Measurements from ENCODE around the gene PSIP1.

The PSIP1 gene

DNA sequence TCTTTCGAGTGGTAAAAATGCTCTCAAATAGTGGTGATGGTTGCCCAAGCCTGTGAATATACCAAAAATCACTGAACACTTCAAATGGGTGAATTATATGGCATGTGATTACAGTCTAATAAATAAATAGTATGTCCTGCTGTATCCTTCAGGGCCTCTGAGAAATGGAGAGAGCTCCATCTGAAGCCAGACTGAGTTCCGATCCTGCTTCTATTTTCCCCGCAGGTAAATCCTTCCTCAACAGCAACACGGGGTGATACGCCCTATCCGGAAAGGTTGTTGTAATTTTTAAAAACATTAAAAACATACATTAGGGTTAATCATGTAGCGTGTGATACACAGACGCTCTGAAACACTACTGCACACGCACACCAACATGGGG, 88.8 kb downstream of the PSIP1 start:
- Histone ChIP-seq H3K9ac (ENCODE audit: low read depth, low read length, poor library complexity, severe bottlenecking) (peak overlapping the region; percentile 93), H3K9me2 (replicated peaks; ENCODE audit: low read depth, low read length) (no peaks in the 10 kb centered on the region), H4K20me1 (ENCODE audit: insufficient read depth, low read length, poor library complexity, severe bottlenecking) (peaks cover 41% of the 10 kb centered on the region), H3K79me2 (ENCODE audit: insufficient read depth, low read length) (peaks cover 43% of the 10 kb centered on the region), H2AFZ (ENCODE audit: low read length) (peak overlapping the region; percentile 80), H3F3A (ENCODE audit: low read depth) (no peaks in the 10 kb centered on the region), H3K36me3 (ENCODE audit: insufficient read depth, low read length) (no peaks in the 10 kb centered on the region), H3K4me1 (ENCODE audit: insufficient read depth, low read length, poor library complexity, severe bottlenecking) (peaks cover 45% of the 10 kb centered on the region), H3K4me3 (ENCODE audit: low read length, poor library complexity, severe bottlenecking) (peak overlapping the region; percentile 99), H3K4me2 (ENCODE audit: low read depth, low read length, poor library complexity, severe bottlenecking) (peak overlapping the region; percentile 70), H3K9me3 (ENCODE audit: insufficient read depth, low read depth, low read length) (no peaks in the 10 kb centered on the region), H3K27me3 (ENCODE audit: insufficient read depth, low read length, poor library complexity, severe bottlenecking) (no peaks in the 10 kb centered on the region)
- no peak for TF ChIP-seq EZH2phosphoT487 (IDR thresholded peaks at IDR 0.05; ENCODE audit: borderline replicate concordance)
- TF ChIP-seq, protein P1, sequence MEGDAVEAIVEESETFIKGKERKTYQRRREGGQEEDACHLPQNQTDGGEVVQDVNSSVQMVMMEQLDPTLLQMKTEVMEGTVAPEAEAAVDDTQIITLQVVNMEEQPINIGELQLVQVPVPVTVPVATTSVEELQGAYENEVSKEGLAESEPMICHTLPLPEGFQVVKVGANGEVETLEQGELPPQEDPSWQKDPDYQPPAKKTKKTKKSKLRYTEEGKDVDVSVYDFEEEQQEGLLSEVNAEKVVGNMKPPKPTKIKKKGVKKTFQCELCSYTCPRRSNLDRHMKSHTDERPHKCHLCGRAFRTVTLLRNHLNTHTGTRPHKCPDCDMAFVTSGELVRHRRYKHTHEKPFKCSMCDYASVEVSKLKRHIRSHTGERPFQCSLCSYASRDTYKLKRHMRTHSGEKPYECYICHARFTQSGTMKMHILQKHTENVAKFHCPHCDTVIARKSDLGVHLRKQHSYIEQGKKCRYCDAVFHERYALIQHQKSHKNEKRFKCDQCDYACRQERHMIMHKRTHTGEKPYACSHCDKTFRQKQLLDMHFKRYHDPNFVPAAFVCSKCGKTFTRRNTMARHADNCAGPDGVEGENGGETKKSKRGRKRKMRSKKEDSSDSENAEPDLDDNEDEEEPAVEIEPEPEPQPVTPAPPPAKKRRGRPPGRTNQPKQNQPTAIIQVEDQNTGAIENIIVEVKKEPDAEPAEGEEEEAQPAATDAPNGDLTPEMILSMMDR (conservative IDR thresholded peaks at IDR 0.05; ENCODE audit: low read length), result no peak

- TF ChIP-seq EZH2phosphoT487 (IDR thresholded peaks at IDR 0.05; ENCODE audit: borderline replicate concordance), result no peak
- TF ChIP-seq, protein P1 (conservative IDR thresholded peaks at IDR 0.05; ENCODE audit: low read length), result no peak
- no peaks in the 10 kb centered on the region for H3K36me3 ChIP-seq (ENCODE audit: insufficient read depth, low read length)
- H3F3A ChIP-seq (ENCODE audit: low read depth), result no peaks in the 10 kb centered on the region
- H4K20me1 ChIP-seq (ENCODE audit: insufficient read depth, low read length, poor library complexity, severe bottlenecking), result peaks cover 37% of the 10 kb centered on the region
- peak overlapping the region; percentile 70 for H3K4me2 ChIP-seq (ENCODE audit: low read depth, low read length, poor library complexity, severe bottlenecking)
- peak overlapping the region; percentile 99 for H3K4me3 ChIP-seq (ENCODE audit: low read length, poor library complexity, severe bottlenecking)
- H2AFZ ChIP-seq (ENCODE audit: low read length), result peak overlapping the region; percentile 80; the same call in 1 of the 2 replicates
- peaks cover 38% of the 10 kb centered on the region for H3K79me2 ChIP-seq (ENCODE audit: insufficient read depth, low read length)
- H3K27me3 ChIP-seq (ENCODE audit: insufficient read depth, low read length, poor library complexity, severe bottlenecking), result no peaks in the 10 kb centered on the region
- H3K4me1 ChIP-seq (ENCODE audit: insufficient read depth, low read length, poor library complexity, severe bottlenecking), result peaks cover 42% of the 10 kb centered on the region
- H3K9me3 ChIP-seq (ENCODE audit: insufficient read depth, low read depth, low read length), result no peaks in the 10 kb centered on the region
- no peaks in the 10 kb centered on the region for H3K9me2 ChIP-seq (replicated peaks; ENCODE audit: low read depth, low read length)
- peak overlapping the region; percentile 93 for H3K9ac ChIP-seq (ENCODE audit: low read depth, low read length, poor library complexity, severe bottlenecking)
Measured at GRCh38 chr9:15421532-15421931, 89.2 kb downstream of the PSIP1 start.

DNA sequence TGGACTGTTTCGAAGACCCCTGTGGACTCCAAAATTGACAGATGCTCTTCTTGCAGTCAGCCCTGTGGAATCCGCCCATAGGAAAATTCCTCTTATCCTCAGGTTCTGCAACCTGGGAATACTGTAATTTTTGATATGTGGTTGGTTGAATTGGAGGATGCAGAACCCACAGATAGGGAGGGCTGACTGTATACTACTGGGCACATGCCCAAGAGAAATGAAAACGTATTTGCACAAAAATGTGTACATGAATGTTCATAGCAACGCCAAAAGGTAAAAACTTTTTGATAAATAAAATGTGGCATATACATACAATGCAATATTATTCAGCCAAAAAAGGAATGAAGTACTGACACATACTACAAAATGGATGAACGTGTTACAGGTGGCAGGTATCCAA, 90.0 kb downstream of the PSIP1 start:
- no peaks in the 10 kb centered on the region for H3K27me3 ChIP-seq (ENCODE audit: insufficient read depth, low read length, poor library complexity, severe bottlenecking)

More for the DNA sequence above, 90.0 kb downstream of the PSIP1 start:
- Histone ChIP-seq H3K9me2 (replicated peaks; ENCODE audit: low read depth, low read length) (no peaks in the 10 kb centered on the region), H3K4me3 (ENCODE audit: low read length, poor library complexity, severe bottlenecking) (no peak overlapping the region), H3K36me3 (ENCODE audit: insufficient read depth, low read length) (no peaks in the 10 kb centered on the region), H3K4me1 (ENCODE audit: insufficient read depth, low read length, poor library complexity, severe bottlenecking) (peaks cover 34% of the 10 kb centered on the region), H3K4me2 (ENCODE audit: low read depth, low read length, poor library complexity, severe bottlenecking) (no peak overlapping the region), H3K79me2 (ENCODE audit: insufficient read depth, low read length) (peaks cover 31% of the 10 kb centered on the region), H3K9ac (ENCODE audit: low read depth, low read length, poor library complexity, severe bottlenecking) (no peak overlapping the region), H2AFZ (ENCODE audit: low read length) (no peak overlapping the region), H4K20me1 (ENCODE audit: insufficient read depth, low read length, poor library complexity, severe bottlenecking) (peaks cover 30% of the 10 kb centered on the region), H3K9me3 (ENCODE audit: insufficient read depth, low read depth, low read length) (no peaks in the 10 kb centered on the region), H3F3A (ENCODE audit: low read depth) (no peaks in the 10 kb centered on the region)
- TF ChIP-seq, protein P1 (conservative IDR thresholded peaks at IDR 0.05; ENCODE audit: low read length), result no peak
- TF ChIP-seq EZH2phosphoT487 (IDR thresholded peaks at IDR 0.05; ENCODE audit: borderline replicate concordance), result no peak

All from Loucy (cell line).